GM18505 (cell line): ENCODE measurements around the gene TRAPPC2B.
"Not testable (repeated sequence)": the region's sequence is repeated elsewhere in the genome, so short reads cannot be mapped to it uniquely, and the experiment has no call there.

ENCODE experiments used
- ATAC-seq: cut with Tn5 transposase; IDR thresholded peaks from one replicate; pipeline ENCODE4 v1.9.1; 2021; ENCODE audit not compliant: unreplicated experiment
- POLR2A ChIP-seq: IDR thresholded peaks from 4 replicates; pipeline ENCODE4 v1.6.1; 2011; ENCODE audit warnings: borderline replicate concordance; ENCODE audit not compliant: insufficient read depth, insufficient read length; ENCODE audit errors: extremely low read depth

The TRAPPC2B gene

GRCh38 chr19:57350877-57351805, 12.2 kb upstream of the TRAPPC2B start, which contains the start of gene ZNF304:
TSS of gene ZNF304 (plus strand) at chr19:57351271. CDS start at chr19:57351665, 394 bp downstream.
- TF ChIP-seq POLR2A: peak; percentile 66
- peak; percentile 94 for ATAC-seq

- no peak for ATAC-seq
- no peak for TF ChIP-seq POLR2A
Measured at GRCh38 chr19:57351867-57352266, 11.5 kb upstream of the TRAPPC2B start.

GRCh38 chr19:57355916-57356315, 7.4 kb upstream of the TRAPPC2B start:
- no peak for TF ChIP-seq POLR2A
- no peak for ATAC-seq

GRCh38 chr19:57357406-57357805, 5.9 kb upstream of the TRAPPC2B start:
- no peak for TF ChIP-seq POLR2A
- ATAC-seq: no peak

- no peak for TF ChIP-seq POLR2A
- no peak for ATAC-seq
Measured at GRCh38 chr19:57359300-57359699, 4.1 kb upstream of the TRAPPC2B start.

GRCh38 chr19:57362419-57362818, 932 bp upstream of the TRAPPC2B start:
- ATAC-seq: no peak
- no peak for TF ChIP-seq POLR2A

- peak; percentile 29 for ATAC-seq
- no peak for TF ChIP-seq POLR2A
Measured at GRCh38 chr19:57363688-57364181, 384 bp downstream of the TRAPPC2B start.

GRCh38 chr19:57366776-57367175, 3.4 kb downstream of the TRAPPC2B start:
- no peak for ATAC-seq
- TF ChIP-seq POLR2A: no peak

GRCh38 chr19:57374179-57374578, 10.8 kb downstream of the TRAPPC2B start:
- TF ChIP-seq POLR2A: no peak
- no peak for ATAC-seq

GRCh38 chr19:57374647-57375046, 11.3 kb downstream of the TRAPPC2B start:
- not testable (repeated sequence) for ATAC-seq

GRCh38 chr19:57376151-57376550, 12.8 kb downstream of the TRAPPC2B start:
- no peak for ATAC-seq
- no peak for TF ChIP-seq POLR2A

- no peak for ATAC-seq
- TF ChIP-seq POLR2A: no peak
Measured at GRCh38 chr19:57377498-57378146, 14.3 kb downstream of the TRAPPC2B start.

- TF ChIP-seq POLR2A: no peak
- no peak for ATAC-seq
Measured at GRCh38 chr19:57380923-57381322, 17.6 kb downstream of the TRAPPC2B start.
